Activated CD8-positive, alpha-beta memory T cell treated with anti-CD3 and anti-CD28 coated beads, Interleukin-2, amount 50 U/mL, for 24 hours (primary cell): ENCODE measurements around the gene ANXA5.

ENCODE experiments used
- DNase-seq: peaks from one replicate; pipeline ENCODE4 v3.0.0-alpha.2; 2020; ENCODE audit errors: extremely low read depth

The ANXA5 gene

DNA sequence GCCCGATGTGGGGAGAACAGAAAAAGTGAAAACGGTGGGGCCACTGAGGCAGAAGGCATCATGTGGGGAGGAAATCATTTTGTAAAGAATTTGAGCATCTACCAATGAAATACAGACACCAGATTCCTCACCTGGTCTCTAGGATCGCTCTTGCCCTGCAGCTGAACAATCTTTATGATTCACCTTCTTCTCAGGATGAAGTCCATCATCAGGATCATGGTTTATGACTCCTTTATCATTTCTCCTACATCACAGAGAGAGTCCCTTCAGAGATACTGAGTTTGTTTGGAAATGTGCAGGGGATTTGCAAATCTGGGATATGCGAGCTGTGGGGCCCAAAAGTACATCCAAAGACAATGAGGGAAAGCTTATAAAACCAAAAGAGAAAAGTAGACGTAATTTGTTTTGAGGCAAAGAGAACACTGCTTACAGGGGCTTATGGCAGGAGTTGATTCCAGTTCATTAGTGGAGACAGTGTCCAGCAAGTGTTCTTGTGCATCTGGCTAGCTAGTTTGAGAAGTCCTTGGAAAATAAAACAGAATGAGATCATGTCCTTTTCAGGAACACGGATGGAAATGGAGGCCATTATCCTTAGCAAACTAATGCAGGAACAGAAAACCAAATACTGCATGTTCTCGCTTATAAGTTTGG, 15.3 kb upstream of the ANXA5 start:
- no peak for DNase-seq

DNA sequence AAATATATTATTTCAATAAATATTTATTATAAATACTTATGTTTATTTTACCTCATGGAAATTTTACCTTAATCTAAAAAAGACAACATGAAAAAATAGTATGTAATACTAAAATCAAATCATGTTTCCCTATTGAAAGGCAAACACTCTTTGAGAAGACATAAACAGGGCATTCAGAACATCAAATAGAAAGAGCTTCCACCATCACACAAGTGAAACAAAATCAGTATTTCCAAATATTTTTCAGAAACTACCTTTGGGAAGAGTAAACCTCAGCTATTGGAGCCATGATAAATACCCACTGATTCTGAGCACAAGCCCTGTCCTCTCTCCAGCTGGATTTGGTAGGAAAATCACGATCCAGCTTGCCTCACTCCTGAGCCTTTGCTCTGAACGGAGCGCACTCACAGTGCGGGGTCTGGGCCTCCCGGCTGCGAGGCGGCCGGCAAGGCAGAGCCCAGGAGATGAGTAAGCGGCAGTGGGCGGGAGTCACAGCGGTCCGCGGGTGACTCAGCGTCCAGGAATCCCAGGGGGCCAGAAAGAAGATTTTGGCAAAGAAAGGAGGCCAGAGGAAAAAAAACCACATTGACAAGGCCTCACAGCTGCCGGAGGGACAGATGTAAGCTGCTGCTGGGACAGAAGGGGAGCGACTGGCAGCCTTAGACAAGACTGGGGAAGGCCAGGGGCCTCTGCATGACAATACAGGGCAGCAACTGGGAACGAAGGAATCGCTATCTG, 14.7 kb upstream of the ANXA5 start:
- no peak for DNase-seq

DNA sequence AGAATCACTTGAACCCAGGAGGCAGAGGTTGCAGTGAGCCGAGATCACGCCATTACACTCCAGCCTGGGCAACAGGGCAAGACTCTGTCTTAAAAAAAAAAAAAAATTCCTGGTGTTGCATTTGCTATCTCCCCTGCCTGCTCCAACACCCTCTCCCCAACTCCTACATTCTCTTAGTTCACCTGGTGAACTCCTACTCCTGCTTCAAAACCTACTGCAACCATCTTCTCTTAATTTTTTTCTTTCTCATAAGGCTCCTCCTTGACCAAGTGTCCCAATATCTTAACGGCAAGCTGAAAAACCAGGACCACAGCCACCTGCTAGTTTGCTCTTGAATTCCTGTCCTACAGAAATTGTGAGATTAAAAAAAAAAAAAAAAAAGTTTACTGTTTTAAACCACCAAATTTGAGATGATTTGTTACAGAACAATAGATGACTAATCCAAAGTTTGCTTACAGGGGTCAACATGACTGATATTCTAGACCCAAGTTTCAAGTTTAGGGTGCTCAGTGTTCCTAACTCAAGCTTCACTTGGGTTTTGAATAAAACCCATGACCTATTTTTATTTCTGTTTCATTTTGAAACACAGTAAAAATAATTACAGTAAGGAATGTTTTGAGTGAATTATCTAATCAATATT, 13.1 kb upstream of the ANXA5 start:
- no peak for DNase-seq

DNA sequence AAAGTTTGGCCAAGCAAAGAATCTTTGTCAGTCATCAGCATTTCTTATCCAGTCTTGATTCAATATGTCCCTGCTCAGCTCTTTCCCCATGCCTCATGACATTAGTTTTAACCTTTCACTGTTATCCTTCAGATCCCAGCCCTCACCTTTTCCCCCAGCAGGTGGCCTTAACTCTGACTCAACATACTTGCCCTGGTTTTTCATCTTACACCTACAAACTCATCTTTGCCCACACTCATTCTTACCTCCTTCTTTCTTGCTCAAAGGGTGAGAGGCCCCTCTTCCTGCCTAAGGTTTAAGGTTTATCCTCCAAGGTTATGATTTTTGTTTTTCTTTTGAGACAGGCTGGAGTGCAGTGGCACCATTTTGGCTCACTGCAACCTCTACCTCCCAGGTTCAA, 10.6 kb upstream of the ANXA5 start:
- no peak for DNase-seq

DNA sequence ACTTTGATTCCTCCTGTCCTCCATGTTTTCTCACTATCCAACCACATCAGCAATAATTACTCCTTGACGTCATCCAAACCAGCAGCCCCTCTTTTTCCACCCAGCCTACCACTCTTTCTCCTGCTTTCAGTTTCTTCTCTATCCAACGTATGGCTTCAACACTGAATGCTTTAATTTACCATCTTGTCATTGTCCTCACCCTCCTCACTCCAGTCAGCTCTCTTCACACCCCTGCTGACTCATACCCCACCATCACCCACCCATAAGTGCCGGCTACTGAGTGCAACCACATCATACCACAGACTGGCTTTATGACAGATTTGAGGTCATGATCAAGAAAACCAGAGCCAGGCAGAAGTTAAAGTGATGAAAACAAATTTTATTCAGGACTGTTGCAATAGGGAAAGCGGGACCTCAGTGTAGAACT, 9.8 kb upstream of the ANXA5 start:
- no peak for DNase-seq

DNA sequence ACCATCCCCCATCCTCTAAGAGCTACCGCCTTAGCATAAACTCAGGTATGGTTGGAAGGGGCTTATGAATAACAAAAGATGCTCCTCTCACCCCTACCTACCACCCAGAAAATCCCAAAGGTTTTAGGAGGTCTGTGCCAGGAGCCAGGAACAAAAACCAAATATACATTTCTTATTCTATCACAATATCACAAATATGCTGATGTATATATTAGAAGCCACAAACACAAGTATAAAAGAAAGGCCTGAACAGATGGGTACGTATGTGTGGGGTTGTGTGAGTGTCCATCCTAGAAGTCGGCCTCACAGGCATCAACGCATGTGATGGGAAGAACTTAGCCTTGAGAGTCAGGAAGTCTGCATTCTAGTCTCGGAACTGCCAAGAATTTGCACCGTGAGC, 8.7 kb upstream of the ANXA5 start:
- DNase-seq: no peak

DNA sequence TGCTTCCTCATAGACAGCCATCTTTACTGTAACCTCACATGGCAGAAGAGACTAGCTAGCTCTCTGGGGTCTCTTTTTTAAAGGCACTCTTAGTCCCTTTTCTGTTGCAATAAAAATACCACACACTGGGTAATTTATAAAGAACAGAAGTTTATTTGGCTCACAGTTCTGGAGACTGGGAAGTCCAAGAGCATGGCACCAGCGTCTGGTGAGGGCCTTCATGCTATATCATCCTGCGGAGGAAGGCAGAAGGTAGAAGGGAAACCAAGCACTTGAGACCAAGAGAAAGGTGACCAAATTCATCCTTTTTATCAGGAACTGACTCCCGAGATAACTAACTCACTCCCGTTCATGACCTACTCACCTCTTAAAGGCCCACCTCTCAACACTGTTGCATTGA, 5.4 kb upstream of the ANXA5 start:
- no peak for DNase-seq

DNA sequence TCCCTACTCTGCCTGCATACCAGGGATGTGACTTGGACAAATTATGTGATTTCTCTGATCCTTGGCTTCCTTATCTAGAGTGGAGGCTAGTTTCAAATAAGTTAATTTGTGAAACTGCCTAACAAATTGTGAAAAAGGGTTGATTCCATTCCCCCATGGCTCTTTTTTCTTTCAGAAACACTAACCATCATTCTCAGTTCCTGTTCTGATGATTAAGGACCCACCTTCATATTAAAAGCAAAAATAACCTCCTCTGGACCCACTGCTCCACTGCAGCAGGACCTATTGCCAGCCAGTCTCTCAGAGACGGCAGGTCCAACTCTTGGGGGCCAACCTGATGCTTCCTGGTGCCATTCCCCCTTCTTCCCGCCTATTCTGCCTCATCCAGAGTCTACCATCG, 4.5 kb upstream of the ANXA5 start:
- no peak for DNase-seq

DNA sequence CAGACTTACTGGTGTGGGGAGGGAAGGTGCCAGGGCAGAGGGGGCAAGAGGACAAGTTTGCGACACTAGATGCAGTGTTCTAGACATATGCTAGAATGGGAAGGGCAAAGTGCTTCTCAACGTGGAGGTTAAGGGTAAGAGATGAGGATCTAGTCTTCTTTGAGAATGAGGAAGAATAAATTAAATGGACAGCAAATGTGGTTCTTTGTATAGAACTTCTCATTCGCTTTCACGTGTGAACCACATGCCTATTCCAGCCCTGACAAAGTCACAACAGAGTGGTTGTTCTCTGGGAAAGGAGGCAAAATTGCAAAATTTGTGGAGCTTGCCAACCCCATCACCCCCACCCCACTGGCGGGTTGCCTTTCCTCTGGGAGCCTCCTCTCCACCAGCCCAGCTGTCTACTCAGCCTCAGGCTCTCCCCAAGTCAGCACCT, 1.5 kb upstream of the ANXA5 start:
- no peak for DNase-seq

DNA sequence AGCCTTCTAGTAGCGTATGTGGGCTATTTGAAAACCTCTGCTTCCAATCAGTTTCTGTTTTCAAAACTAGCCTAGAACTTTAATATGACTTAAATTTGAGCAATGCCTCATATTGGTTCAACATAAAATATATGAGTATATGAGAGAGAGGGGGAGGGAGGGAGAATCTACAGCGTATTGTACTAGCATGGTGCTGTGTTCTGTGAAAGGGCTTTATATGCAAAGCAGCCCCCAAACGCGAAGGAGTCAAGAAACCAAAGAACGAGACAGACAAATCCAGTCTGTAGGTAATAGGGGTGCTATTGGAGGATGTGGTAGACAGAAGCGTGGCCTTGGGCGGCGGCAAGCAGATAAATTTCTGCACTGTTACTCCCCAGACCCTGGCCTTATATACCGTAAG, 784 bp upstream of the ANXA5 start:
- no peak for DNase-seq

DNA sequence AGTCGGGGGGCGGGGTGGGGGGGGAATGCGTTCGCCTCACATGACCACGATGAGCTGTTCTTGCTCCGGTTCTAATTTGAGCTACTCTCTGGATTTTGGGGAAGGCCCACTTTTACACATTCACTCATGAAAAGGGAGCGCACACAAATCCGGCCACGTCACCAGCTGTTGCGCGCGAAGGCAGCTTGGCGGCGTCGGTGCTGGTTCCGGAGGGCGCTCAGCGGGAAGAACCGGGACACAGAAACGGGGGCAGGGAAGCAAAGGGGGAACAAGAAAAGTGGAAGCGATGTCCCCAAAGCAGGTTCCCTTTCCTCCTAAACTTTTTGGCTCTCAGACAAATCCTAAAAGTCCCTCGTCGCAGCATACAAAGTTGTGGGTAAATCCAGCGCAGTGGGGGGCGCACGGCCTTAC, 605 bp downstream of the ANXA5 start:
- DNase-seq: no peak

DNA sequence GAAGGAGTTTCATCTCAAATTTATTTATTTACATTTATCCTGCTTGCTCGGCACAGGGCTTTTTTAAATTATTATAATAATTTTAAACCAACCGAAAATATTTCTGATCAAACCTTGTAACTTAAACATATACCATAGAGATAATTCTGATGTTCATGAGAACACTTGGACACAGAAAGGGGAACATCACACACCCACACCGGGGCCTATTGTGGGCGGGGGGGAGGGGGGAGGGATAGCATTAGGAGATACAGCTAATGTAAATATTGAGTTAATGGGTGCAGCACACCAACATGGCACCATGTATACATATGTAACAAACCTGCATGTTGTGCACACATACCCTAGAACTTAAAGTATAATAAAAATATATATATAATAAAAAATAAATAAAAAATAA, 2.9 kb downstream of the ANXA5 start:
- no peak for DNase-seq

DNA sequence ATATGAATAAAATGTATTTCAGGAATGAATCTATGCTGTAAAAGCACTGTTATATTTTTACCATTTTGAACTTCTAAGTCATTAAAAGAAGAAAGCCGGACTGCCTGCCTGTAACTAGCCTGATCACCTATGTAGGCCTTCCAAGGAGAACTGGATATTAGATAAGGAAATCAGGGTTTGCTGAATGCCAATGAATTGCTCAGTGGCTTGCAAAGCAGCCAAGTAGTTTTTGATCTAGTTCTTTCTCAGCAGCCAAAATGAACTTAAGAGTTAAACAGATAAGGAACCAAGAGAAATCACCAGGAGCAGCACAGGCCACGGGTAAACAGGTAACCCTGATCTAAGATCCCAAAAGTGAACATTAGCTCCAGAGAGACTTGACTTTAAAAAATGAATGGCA, 3.3 kb downstream of the ANXA5 start:
- DNase-seq: no peak

DNA sequence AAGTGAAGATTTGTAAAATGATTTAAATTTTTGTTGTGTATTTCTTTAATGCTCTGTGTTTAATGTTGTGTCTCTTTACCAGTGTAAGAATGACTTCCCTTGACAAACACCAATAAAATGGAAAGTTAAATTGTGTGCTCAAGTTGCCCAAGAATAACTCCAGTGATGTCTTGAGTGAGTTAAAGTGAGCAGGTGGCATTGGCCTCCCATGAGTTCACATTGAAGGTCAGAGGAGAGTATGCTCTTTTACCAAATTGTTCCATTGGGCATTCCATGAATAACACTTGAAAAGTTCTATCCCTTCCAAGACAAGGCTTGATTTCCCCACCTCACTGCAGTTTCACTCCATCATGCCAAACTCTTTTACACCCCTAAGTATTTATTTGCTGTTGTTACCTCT, 4.5 kb downstream of the ANXA5 start:
- no peak for DNase-seq

DNA sequence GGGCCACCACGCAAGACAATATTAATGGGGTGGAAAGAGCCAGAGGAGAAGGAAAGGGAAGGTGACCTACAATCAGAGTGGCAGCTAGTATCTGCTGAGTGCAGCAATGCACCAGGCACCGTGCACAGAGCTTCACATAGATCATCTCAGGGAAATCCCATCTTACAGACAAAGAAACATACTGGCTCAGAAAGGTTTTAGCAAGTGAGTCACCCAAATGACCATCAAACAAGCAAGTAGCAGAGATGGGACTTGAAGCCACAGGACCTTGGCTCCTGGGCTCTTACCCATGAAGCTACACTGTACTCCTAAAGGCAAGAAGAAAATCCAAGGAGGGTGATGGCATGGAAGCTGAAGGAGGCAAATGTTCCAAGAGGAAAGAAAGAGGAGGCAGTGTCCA, 6.8 kb downstream of the ANXA5 start:
- no peak for DNase-seq

DNA sequence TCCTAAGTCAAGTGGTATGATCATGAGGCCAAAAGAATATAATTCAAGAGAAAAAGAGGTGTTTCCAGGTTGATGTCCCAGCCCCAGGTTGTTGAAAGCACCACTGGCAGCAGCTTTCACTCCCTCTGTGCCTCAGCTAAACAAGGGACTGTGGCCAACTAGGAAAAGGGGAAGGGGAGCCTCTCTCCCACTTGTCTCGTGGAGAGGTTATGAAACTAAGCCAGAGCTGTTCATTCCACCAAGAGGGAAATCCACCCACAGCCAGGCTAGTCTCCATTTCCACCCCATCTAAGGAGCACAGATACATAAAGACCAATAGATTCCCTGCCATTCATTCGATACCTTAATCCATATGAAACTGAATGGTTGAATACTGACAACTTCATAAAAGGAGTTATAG, 8.1 kb downstream of the ANXA5 start:
- no peak for DNase-seq

DNA sequence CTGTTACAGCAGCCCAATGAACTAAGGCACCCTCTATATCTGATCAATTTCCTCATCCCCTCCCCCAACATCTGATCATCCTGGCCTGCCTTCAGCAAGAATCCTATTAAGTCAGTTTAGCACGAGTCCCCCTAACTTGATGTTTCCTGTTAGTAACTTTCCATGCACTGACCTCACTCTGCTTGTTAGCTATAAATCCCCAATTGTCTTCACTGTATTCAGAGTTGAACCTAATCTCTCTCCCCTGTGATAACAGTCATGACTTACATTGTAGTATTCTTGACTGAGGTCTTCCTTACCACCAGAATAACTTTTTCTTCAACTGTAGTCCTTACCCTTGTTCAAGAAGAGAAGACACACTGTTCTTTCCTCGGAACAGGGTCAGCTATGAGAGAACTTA, 8.5 kb downstream of the ANXA5 start:
- DNase-seq: no peak

DNA sequence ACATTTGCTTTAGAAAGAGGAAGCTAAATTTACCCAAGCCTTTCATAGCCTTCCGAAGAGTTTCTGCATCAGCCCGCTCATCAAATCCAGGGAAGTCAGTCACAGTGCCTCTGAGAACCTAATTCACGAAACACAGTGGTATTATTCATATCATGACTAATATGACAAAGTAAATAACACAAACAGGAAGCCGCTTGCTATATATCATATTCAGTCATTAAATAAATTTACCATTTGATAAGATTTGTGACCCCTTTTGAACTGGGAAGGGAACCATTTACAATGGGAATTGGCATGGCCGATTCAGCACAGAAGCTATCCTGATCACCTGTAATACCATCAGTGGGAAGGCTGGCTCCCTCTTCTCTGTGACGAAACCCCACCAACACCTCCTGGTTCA, 10.5 kb downstream of the ANXA5 start:
- DNase-seq: no peak

DNA sequence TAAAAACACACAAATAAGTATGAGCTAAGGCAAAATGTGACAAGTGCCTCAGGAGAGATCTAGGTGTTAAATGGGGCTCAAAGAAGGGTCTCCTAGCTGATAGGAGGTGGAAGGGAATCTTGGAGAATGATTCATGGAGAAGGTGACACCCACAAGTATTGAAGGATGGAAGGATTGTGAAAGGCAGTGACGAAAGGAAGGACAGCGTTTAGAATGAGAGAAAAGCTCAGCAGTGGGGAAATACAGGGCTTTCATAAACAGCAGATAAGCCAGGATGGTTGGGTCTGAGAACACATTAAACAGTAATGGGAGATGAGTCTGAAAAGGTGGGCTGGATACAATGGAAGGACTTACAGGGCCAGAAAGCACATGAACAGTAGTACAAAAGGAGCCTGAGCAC, 11.5 kb downstream of the ANXA5 start:
- no peak for DNase-seq

DNA sequence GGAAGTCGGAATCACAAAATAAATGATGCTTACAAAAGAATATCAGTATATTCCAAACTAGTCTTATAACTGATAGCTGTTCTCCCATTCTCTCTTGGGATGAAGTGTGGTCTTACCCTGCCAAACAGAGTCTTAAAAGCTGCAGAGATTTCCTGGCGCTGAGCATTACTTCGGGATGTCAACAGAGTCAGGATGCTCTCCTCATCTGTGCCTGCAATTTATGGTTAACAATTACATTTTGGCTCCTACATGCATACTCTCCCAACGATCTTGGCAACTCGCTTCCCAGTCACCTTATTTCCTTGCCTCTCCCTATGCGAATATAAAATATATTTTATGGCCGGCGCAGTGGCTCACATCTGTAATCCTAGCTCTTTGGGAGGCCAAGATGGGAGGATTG, 12.2 kb downstream of the ANXA5 start:
- DNase-seq: no peak

DNA sequence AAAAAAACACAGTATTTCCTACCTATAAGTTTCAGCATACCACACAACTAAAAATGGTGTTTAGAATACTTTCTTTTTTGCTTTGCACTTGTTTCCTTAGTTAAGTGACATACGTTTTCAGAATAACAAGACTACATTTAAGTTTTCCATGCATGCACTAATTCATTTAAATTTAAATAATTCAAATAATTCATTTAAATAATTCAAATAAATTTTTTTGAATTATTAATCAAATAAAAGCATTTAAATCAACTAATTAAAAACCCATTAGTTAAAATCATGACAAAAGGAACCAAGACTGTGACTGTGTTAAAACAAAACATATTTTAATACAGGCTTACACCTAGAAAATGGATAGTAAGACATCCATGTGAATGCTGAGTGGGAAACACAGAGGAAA, 12.8 kb downstream of the ANXA5 start:
- DNase-seq: no peak

DNA sequence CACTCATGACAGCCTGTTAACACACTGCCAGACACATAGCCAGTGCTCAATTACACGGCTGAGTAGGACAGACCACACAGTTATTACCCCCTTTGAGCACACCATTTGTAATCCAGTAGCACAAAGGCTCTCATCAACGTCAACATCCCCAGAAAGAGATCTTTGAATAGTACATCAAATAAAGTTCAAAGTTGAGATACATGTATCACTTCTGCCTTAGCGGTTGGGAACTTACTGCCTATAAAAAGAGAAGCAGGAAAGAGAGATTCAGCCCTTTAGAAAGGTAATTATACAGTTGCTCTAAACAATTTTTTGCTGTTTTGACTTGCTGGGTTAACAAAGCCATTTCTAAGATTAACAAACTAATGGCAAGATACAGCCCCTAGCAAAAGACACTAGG, 16.2 kb downstream of the ANXA5 start:
- no peak for DNase-seq

DNA sequence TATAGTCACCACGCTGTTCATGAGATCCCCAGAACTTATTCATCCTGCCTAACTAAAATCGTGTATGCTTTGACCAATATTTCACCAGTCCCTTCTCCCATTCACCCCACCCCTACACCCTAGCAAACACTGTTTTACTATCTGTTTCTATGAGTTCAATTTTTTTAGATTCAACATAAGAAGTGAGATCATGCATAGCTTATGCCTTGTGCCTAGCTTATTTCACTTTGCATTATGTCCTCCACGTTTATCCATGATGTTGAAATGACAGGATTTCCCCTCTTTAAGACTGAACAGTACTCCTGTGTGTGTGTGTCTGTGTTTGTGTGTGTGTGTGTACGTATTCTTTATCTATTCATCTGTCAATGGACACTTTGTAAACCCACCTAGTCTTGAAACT, 16.8 kb downstream of the ANXA5 start:
- DNase-seq: no peak
